Endodermal cell (in vitro differentiated cells): ENCODE data around the gene BDH2. TPM values are rescaled to one million over a fixed set of nuclear protein-coding genes. Genes with fewer than 3 reads are reported as not detected.

Experiments used
- DNase-seq: peaks from one replicate; pipeline ENCODE4 v3.0.0-alpha.2; 2017
- H3K27ac ChIP-seq: 2 replicates; pipeline ENCODE4 v1.5.1; 2013; ENCODE audit warnings: mild to moderate bottlenecking, low read depth, low read length, moderate library complexity
- H3K27me3 ChIP-seq: 2 replicates; pipeline ENCODE4 v1.6.1; 2013; ENCODE audit warnings: mild to moderate bottlenecking, low read length, moderate library complexity; ENCODE audit not compliant: insufficient read depth, control insufficient read depth, poor library complexity, severe bottlenecking
- H3K36me3 ChIP-seq: 2 replicates; pipeline ENCODE4 v1.7.0; 2013; ENCODE audit warnings: mild to moderate bottlenecking, low read length, moderate library complexity; ENCODE audit not compliant: control insufficient read depth, insufficient read depth
- H3K4me1 ChIP-seq: one replicate; pipeline ENCODE4 v1.7.0; 2013; ENCODE audit warnings: low read length; ENCODE audit not compliant: control insufficient read depth, insufficient read depth
- H3K4me3 ChIP-seq: 2 replicates; pipeline ENCODE4 v1.5.1; 2013; ENCODE audit warnings: mild to moderate bottlenecking, low read length, moderate library complexity
- H3K9ac ChIP-seq: 2 replicates; pipeline ENCODE4 v1.6.1; 2013; ENCODE audit warnings: mild to moderate bottlenecking, low read length, moderate library complexity; ENCODE audit not compliant: poor library complexity, severe bottlenecking; ENCODE audit errors: extremely low read depth
- H3K9me3 ChIP-seq: 2 replicates; pipeline ENCODE4 v1.6.1; 2013; ENCODE audit warnings: mild to moderate bottlenecking, low read length, moderate library complexity; ENCODE audit not compliant: control insufficient read depth
- H3K27ac Mint-ChIP-seq: 2 replicates; pipeline ENCODE4 v1.8.0; 2020; ENCODE audit warnings: mixed read lengths
- H3K27me3 Mint-ChIP-seq: 2 replicates; pipeline ENCODE4 v1.8.0; 2021; ENCODE audit warnings: mild to moderate bottlenecking, mixed read lengths; ENCODE audit not compliant: insufficient read depth
- H3K36me3 Mint-ChIP-seq: 2 replicates; pipeline ENCODE4 v1.8.0; 2020; ENCODE audit warnings: low read depth, mixed read lengths
- H3K4me1 Mint-ChIP-seq: 2 replicates; pipeline ENCODE4 v1.8.0; 2020; ENCODE audit warnings: mixed read lengths
- H3K4me3 Mint-ChIP-seq: 2 replicates; pipeline ENCODE4 v1.8.0; 2020; ENCODE audit warnings: mild to moderate bottlenecking, moderate library complexity, mixed read lengths
- H3K9me3 Mint-ChIP-seq: 2 replicates; pipeline ENCODE4 v1.8.0; 2020; ENCODE audit warnings: mild to moderate bottlenecking, mixed read lengths
- CTCF ChIP-seq: fragments of 200-600 bp; sonication (generic); conservative IDR thresholded peaks from 2 replicates; pipeline ENCODE4 v1.5.0; 2021; ENCODE audit warnings: antibody characterized with exemption, mild to moderate bottlenecking
- WGBS, 2 experiments: methylation state at CpG; one replicate each; pipeline versions ENCODE4 v1.1.5 to v1.1.7; 2013; ENCODE audit warnings: missing lambda C conversion rate in 2 of 2, mixed read lengths in 1 of 2; ENCODE audit not compliant: insufficient coverage in 1 of 2, insufficient read length in 1 of 2; 5-methylcytosine and 5-hydroxymethylcytosine counted together
- total RNA-seq, 2 donors: library from RNA; stranded (reverse); fragmentation: NEBNext Ultra II Directional in 1 of 2; extraction: Animal tissue kit (Norgen Biotek cat#: 25700) in 1 of 2; gene quantifications; 2 replicates in 1 of 2; 3 replicates in 1 of 2; pipeline ENCODE4 v1.2.1, GENCODE V29; 2021

Gene BDH2
- total RNA-seq, 2 donors from 2014 or later, result 36.1 to 46.4 TPM

GRCh38 chr4:103029300-103029699, 70.3 kb downstream of the BDH2 start:
- TF ChIP-seq CTCF, result no peak
- Histone ChIP-seq H3K27ac (no peak overlapping the region), H3K4me3 (no peak overlapping the region), H3K4me1 (no peaks in the 10 kb centered on the region), H3K27me3 (no peaks in the 10 kb centered on the region), H3K9ac (no peak overlapping the region), H3K9me3 (no peaks in the 10 kb centered on the region), H3K36me3 (no peaks in the 10 kb centered on the region)
- Mint-ChIP-seq H3K27me3 (peaks cover under 1% of the 10 kb centered on the region), H3K36me3 (no peaks in the 10 kb centered on the region), H3K9me3 (no peaks in the 10 kb centered on the region), H3K27ac (no peak overlapping the region), H3K4me1 (no peaks in the 10 kb centered on the region), H3K4me3 (no peak overlapping the region)
- WGBS, 2 experiments, result 92 to 100% methylated on average over 1 of the region's 1 CpG
- DNase-seq, result no peak

Other genes starting within 250 kb of the BDH2 start
- gene CISD2, start 230.8 kb downstream of the BDH2 start, total RNA-seq, result 10 to 100 TPM; 36.9 to 38.5 TPM
- gene SLC9B1, start 80.1 kb downstream of the BDH2 start, total RNA-seq, result 1 to 10 TPM; 1.4 TPM
- gene SLC9B2, start 23.1 kb downstream of the BDH2 start, total RNA-seq, result 10 to 100 TPM in 1 of 2 donors, 1 to 10 TPM in 1; 8.2 to 11.3 TPM
- 10 to 100 TPM; 32.4 to 39.6 TPM for gene CENPE, start 98.5 kb upstream of the BDH2 start, total RNA-seq